Adrenal gland (tissue), 5 donors: ENCODE results near the gene ZDHHC24.

Source experiments
- POLR2A ChIP-seq, 2 donors: fragments of 450-650 bp; IDR thresholded peaks; one replicate each; pipeline ENCODE4 v1.6.1; 2017; ENCODE audit warnings: antibody characterized with exemption in 2 of 2, mild to moderate bottlenecking in 2 of 2, moderate library complexity in 1 of 2
- TF ChIP-seq, protein P1 (sequence below), 6 experiments: fragments of 450-650 bp in 4 of 6; fragments of 200-600 bp in 2 of 6; sonication (generic) in 1 of 6; IDR thresholded peaks; 1 replicate in 5 of 6; 2 replicates in 1 of 6; pipeline versions ENCODE4 v1.5.1 to v1.8.0; 2016 to 2021; ENCODE audit warnings: antibody characterized with exemption in 6 of 6, mild to moderate bottlenecking in 2 of 6, moderate library complexity in 1 of 6
- donor health status: DM: no; HTN: no; CAD: no.

DNA sequence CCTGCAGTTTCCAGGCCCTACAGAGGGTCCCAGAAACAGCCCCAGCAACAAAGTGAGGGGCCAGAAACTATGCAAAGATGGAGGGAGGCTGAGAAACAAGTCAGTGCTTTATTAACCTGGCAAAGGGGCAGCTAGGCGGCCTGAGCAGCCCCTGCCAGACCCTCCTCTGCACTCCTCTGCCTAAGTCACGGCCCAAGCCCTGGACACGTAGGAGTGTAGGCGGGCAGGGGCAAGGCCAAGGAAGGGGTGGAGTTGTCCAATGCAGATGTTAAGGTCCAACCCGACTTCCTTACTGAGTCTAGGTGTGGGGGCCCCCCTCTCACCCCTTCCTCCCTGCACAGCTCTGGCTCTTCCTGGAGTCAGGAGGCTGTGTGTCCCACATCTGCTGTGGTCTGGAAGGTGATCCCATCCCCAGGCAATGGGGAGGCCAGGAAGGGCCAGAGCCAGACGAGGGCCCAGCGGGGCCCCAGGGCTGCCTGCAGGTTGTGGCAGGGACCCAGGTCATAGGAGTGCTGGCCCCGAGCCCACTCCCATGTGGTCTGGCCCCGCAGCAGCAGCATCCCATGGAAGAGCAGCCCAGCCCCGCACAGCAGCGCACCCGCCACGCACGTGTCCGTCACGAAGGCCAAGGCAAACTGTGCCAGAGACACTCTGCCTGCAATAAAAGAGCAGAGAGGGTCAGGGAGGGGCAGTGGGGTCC lies 6.5 kb downstream of the ZDHHC24 start:
- TF ChIP-seq, protein P1, sequence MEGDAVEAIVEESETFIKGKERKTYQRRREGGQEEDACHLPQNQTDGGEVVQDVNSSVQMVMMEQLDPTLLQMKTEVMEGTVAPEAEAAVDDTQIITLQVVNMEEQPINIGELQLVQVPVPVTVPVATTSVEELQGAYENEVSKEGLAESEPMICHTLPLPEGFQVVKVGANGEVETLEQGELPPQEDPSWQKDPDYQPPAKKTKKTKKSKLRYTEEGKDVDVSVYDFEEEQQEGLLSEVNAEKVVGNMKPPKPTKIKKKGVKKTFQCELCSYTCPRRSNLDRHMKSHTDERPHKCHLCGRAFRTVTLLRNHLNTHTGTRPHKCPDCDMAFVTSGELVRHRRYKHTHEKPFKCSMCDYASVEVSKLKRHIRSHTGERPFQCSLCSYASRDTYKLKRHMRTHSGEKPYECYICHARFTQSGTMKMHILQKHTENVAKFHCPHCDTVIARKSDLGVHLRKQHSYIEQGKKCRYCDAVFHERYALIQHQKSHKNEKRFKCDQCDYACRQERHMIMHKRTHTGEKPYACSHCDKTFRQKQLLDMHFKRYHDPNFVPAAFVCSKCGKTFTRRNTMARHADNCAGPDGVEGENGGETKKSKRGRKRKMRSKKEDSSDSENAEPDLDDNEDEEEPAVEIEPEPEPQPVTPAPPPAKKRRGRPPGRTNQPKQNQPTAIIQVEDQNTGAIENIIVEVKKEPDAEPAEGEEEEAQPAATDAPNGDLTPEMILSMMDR (IDR thresholded peaks at IDR 0.05), result no peak
- TF ChIP-seq POLR2A (IDR thresholded peaks at IDR 0.05), result no peak
